ENCODE data around the gene ARMC2.

- TF ChIP-seq, protein P1, sequence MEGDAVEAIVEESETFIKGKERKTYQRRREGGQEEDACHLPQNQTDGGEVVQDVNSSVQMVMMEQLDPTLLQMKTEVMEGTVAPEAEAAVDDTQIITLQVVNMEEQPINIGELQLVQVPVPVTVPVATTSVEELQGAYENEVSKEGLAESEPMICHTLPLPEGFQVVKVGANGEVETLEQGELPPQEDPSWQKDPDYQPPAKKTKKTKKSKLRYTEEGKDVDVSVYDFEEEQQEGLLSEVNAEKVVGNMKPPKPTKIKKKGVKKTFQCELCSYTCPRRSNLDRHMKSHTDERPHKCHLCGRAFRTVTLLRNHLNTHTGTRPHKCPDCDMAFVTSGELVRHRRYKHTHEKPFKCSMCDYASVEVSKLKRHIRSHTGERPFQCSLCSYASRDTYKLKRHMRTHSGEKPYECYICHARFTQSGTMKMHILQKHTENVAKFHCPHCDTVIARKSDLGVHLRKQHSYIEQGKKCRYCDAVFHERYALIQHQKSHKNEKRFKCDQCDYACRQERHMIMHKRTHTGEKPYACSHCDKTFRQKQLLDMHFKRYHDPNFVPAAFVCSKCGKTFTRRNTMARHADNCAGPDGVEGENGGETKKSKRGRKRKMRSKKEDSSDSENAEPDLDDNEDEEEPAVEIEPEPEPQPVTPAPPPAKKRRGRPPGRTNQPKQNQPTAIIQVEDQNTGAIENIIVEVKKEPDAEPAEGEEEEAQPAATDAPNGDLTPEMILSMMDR (IDR thresholded peaks at IDR 0.05; ENCODE audit: low read depth, low read length): no peak
- TF ChIP-seq POLR2A (IDR thresholded peaks at IDR 0.05; ENCODE audit: extremely low read depth, insufficient read length) (no peak), MAX (IDR thresholded peaks at IDR 0.05; ENCODE audit: low read depth, low read length) (no peak)
Observed at GRCh38 chr6:108941281-108941680, 93.1 kb downstream of the ARMC2 start.
